Fibroblast of upper back skin (primary cell): ENCODE data around the gene THBS1.
A peak's percentile ranks its signal among the peaks of the same experiment; 100 is the strongest.

Experiments used
- DNase-seq: peaks from one replicate; pipeline ENCODE4 v3.0.0-alpha.2; 2013

Gene THBS1

DNA sequence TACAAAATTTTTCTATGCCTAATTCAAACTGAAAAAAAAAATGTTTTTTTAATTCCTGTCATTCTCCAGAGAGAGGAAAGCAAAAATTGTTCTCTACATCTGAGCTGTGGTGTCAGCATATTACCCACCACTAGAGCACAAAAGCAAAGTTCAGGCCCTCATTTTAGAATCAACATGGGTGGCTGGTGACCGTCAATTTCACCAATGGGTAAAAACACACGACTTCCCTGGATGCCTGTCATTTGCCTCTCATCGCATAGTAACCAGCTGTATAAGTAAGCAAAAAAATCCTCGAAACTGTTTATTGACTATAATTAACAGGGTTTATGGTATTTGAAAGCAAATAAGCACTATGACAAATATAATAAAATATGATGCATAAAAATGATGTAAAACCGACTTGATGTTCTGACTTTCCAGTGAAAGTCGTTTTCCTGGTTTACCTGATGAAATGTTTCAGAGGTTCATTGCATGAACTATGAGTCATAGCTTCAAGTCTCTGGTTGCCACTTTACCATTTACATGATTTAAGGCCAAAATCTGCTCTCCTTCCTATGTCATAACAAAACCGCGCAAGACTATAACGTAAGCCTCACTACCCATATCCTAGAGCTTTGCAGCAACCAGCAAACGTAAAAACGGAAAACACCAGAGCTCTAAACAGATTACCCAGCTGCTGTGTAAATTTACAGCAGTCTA is 60.5 kb downstream of the THBS1 start:
- peak; percentile 60 for DNase-seq

DNA sequence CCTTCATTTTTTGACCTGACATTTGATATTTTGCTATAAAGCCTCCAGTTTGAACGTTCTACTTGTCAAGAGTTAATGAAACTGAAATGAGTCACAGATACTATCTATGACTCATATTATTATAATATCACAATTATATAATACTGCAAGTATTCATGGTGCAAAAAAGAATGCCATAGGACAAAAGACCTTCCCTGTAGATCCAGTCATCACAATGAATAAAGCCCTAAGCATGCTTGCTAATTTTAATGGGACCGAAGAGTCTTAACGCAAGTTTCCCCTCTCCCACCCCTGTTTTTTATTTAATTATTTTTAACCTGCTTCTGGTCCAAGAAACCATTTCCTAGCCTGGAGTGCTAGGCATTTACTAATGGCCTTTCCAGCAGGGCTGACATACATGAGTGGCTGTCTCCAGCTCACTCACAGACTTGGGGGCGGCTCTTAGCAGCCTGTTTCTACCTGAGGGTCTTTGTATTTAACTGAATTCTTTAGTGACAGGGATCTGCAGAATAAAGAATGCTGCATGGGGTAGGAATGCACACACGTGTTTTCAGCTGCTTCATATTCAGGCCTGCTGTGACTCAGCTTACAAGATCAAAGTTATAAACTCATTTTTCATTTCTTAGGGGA is 61.2 kb downstream of the THBS1 start:
- peak; percentile 87 for DNase-seq

DNA sequence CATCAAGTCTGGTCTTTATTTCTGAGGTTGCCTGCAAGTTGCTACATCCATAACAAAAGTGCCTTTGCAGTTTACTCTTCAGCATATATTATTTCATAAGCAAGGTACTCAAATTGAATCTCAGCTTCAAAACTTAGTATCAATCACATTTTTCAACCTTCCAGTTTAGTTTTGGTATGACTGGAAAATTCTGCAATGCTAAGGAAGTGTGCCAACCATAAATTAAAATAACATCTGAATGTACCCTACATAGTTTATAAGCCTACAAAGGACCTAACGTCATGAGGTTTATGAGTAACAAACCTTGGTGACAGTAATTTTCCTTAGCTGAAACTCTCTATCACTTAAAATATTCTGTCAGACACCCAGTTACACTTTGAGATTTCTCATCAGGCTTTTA is 62.8 kb downstream of the THBS1 start:
- no peak for DNase-seq

DNA sequence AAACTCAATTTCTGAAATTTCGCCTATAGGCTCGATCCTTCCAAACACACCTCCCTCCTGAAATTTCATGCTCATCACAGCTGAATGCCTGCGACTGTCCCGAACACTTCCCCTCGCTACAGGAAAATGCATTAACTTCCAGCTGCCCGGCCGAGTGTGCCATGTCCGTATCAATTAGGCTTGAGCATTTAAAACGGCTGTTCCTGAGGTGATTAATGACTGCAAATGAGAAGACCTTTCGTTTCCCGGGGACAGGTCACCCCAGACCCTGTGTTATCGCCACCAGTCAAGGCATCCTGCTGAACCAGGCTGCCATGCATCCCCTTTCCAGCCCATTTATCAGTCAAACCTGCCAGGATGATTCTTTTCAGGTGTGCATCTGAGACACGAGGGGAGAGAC is 63.3 kb downstream of the THBS1 start:
- DNase-seq: no peak

DNA sequence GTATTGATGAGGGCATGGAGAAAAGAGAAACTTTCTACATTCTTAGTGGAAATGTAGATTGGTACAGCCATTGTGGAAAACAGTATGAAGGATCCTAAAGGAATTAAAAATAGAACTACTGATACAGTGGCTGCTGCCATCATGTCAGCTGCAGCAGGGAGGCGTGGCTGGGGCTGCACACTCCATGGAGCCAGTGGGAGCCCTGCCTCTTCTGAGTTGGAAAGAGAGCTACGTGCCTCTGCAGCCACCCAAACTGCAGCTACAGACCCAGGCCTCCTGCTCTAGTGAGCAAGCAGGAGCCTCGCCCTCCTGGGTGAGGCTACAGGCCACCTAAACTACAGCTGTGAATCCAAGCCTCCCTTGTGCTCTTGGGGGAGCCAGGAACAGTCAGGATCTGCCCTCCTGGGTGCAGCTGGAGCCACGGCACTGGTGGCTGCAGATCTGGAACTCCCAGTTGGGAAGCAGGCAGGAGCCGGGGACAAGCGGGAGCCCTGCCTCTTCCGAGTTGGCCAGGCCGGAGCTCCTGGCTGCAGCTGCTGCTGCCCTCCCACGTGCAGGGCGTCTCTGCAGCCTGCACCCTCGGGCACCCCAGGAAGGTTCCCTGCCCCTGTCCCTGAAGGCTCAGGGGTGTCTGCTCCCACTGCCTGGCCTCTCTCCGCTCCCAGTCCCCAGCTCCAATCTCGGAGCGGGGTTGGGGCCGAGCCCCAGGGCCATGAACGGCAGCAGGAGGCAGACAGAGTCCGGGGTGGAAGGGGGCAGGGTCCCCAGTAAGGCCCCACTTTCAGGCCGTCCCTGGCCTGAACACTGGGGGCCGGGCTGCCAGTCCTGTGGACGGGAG is 64.5 kb downstream of the THBS1 start:
- no peak for DNase-seq

DNA sequence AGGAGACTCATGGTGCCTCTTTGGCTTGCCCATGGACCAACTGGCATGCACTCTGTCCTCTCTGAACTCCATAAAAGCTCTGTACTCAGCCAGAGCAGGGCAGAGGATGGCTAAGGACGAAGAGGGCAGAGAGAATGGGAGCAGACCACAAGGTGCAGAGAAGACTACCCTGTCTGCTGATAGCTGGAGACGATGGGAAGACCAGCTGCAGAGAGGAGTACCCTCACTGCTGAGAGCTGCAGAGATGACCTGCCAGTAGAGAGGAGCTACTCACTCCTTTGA is 65.0 kb downstream of the THBS1 start:
- DNase-seq: no peak

DNA sequence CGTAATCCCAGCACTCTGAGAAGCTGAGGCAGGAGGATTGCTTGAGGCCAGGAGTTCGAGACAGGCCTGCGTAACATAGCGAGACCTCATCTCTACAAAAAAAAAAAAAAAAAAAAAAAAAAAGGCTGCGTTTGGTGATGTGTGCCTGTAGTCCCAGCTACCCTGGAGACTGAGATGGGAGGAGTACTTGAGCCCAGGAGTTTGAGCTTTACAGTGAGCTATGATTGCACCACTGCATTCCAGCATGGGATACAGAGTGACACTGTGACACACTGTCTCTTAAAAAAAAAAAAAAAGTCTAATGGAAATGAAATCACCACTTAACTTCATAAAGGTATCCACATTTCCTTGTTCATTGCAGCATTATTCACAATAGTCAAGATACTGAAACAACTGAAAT is 65.5 kb downstream of the THBS1 start:
- DNase-seq: no peak
